GM19035 (cell line): ENCODE measurements around the gene SDK2.

Experiments used
- ATAC-seq: cut with Tn5 transposase; IDR thresholded peaks from one replicate; pipeline ENCODE4 v1.9.1; 2021; ENCODE audit not compliant: unreplicated experiment

SDK2 gene

DNA sequence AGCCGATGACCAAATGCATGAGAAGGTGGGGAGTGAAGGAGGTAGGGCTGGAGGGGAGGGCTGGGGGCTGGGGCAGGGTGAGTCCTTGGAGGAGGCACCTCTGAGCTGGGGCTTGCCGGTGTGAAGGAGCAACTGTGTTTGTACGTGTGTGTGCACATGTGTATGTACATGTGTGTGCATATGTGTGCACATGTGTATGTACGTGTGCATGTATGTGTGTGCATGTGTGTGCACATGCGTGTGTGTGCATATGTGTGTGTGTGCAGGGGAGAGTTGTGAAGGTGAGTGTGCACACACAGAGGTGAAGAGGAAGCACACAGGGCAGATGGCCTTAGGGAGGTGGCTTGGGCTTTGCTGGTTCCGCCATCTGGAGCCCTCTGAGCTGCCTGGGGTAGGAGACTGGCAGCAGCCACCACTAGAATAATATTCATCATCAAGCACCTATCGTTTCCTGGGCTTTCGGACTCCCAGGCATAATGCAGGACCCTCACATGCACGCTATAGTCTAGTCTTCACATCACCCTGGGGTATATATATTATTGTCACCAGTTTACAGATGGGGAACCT is 211.5 kb downstream of the SDK2 start:
- ATAC-seq: no peak

DNA sequence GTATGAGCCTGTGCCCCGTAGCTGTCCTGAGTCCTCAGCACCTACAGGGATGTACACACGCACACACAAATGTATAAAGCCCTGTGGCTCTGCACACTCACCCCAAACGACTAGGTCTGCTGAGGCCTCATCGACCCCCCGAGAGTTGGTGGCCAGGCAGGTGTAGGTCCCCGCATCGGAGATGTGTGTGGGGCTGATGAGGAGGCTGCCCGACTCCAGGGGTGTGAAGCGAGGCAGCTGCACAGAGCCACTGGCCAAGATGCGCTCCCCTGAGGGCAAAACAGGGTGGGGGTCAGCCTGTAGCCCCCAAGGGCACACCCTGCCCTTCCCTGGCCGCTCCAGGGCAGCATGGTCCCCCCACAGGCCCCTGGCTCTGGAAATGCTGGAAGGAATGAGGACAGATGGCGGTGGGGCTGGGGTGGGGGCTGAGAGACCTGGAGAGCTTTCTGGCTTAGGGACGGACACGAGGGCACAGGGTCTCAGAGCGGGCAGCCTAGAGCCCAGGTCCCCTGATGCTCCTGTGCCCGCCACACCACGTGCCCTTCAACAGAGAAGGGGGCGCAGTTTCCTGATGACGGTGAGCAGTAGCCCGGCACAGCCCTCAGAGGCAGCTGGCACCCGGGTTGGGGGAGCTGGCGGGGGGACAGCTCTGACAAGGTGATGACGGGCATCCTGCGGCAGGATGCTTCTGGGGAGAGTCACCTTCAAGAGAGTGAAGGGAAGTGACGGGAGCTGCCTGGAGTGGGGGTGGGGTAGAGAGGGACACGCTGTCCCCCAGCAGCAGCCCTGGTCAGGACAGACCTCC is 212.6 kb downstream of the SDK2 start:
- ATAC-seq: no peak

DNA sequence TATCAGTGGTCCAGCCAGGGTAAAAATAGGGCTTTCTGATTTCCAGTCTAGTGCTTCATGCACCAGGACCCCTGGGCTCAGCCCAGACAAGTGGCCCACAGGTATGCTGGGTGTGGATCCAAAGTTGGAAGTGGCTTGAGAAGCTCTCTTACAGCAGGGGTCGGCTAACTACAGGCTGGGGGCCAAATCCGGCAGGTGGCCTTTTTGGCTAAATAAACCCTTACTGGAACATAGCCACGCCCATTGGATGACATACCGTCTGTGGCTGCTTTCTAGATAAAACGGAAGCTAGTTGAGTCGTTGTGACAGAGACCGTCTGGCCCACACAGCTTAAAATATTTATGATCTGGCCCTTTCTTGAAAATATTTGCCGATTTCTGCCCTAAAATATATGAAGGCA is 213.4 kb downstream of the SDK2 start:
- no peak for ATAC-seq

DNA sequence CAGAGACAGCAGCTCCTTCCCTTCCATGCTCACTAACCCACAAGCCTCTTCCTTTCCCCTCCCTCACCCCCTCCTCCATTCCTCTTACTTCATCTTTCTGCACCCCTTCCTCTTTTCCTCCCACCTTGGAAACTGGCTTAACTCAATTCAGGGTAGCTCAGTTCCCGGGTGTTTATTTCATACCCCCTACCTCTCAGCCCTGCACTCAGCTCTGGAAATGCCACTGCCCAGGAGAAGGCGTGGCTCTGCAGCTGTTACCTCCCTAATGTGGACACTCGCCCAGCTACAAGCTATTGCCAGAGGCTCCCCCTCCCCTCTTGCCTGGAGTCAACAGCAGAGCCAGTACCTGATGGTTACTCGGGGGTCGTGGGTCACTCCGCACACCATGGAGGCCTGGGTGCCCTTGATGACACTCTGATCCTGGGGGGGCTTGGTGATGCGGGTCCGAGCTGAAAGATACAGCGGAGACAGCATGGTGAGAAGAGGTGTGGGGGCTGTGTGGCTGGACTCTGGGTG is 214.0 kb downstream of the SDK2 start:
- no peak for ATAC-seq

DNA sequence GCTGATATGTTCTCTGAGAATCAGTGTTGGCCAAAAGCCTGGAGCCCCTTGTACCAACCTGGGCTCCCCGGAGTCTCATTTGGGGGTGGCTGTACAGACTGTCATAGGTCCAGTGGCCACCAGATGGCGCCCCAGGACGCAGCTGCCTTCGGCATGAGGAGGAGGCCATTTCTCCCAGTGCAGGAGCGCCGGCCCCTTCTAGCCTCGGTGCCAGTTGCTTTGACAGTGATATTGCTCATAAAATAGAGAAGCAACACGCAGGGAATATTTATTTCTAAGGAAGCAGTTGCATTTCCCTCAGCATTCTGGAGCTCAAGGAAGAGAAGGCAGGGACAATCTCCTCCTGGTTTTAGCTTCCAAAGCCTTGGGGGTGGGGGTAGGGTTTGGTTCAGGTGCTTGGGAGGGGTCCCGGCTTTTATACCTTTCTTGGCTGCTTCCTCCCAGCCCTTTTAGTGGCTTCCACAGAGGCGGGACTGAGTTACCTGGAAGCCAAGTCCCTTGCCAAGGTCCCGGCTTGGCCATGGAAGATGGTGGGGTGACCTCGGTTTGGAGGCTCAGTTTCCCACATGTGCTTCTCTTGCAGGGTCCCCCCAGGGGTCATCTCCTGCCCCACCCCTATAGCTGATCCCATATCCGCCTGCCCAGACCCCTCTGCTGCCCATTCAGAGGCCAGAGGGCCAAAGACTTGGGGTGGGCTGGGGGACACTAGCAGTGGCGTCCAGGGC is 214.6 kb downstream of the SDK2 start:
- peak; percentile 65 for ATAC-seq

DNA sequence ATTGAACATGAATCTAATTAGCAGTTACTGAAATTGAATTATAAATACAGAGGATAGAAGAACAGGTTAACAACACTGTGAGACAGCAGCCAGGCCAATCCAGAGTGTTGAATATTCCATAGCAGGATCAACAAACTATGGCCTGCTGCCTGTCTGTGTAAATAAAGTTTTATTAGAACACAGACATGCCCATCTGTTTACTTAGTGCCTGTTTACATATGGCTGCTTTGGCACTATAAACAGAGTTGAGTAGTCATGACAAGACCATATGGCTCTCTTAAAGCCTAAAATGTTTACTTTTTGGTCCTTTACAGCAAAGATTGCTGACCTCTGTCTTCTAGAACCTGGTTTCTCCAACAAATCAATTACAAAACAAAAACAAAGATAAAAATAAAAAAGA is 217.0 kb downstream of the SDK2 start:
- ATAC-seq: no peak

DNA sequence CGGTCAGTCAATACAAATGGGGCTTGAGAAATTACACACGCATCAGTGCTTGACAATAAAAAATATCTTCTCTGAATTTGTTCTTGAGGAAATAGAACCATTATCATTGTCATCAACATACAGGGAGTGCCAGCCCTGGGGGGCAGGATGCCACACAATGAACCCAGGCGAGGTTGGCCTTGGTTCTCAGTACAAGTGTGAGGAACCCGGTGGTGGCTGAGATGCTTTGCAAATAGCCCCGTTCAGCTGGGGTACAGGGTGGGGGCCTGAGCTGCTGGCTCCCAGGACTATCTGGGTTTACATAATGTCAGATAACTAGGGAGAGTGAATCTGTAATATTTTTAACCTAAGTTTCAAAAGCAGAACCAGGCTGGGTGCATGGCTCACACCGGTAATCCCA is 219.7 kb downstream of the SDK2 start:
- ATAC-seq: no peak

DNA sequence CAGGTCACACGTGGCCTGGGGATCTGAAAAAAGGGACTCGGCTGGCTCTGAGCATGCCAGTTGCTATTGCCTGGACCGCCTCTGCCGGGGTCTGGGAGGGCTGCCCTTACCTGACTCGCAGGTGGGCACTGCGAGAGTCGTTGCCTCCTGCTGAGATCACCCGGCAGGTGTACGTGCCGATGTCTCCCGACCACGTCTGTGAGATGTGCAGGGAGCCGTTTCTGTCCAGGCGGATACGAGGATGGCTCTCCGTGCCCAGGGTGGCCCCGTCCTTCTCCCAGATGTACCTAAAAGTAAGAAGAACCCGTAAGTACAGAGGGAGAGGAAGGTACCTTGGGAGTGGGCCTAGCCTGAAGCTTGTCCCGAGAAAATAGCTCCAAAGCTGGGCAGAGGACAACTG is 220.4 kb downstream of the SDK2 start:
- no peak for ATAC-seq

DNA sequence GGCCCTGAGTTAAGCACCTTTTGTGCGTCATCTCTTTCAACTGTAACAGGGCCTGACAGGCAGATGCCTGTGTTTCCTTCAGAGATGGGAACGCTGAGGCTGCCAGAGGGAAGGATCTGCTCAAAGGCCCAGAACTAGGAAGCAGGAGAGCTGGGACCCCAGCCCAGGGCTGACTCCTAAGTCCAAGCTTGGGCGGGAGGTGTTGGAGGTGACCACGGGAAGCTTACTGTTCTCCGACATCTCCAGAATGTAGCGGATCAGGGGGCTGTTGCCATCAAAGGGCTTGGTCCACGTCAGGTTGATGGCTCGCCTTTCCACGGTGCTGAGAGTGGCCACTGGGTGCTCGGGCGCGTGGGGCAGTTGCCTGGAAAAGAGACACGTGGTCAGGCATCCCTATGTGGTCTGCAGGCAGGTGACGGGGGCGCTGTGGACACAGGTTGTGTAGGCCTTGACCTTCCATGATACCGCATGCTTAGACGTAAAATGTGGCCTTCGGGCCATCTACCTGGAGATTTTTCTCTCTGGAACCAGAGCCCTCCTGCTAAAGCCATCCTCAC is 221.0 kb downstream of the SDK2 start:
- ATAC-seq: no peak

DNA sequence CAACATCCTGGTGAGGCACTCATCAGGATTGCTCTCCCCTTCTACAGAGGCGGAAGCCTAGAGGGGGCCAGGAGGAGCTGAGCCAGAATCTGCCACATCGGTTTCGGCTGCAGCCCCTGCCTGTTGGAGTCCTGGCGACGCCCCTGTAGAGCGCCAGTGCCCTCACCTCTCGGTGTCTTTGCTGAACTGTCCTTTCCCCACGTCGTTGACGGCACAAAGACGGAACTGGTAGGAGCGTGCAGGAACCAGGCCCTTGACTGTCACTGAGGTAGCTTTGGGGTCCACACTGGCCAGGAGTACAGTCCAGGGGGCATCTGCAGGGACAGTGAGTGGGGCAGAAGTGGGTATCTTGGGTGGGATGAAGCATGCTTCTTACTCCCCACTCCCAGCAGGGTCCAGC is 222.1 kb downstream of the SDK2 start:
- ATAC-seq: no peak

DNA sequence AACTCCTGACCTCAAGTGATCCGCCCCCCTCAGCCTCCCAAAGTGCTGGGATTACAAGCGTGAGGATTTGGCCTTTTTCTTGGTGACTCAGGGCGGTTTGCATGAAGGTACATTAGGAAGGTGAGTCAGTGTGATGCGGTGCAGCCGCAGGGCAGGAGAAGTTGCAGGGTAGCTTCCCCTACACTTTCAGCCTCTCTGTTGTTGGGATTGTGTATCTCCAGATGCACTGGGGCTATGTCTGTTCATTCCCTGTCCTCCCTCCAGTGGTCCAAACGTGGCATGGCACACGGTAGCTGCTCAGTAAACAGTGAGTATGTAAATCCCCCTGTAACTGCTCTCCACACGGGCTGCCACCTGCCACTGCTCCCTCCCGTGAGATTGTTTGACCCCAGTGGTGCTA is 223.3 kb downstream of the SDK2 start:
- ATAC-seq: no peak

DNA sequence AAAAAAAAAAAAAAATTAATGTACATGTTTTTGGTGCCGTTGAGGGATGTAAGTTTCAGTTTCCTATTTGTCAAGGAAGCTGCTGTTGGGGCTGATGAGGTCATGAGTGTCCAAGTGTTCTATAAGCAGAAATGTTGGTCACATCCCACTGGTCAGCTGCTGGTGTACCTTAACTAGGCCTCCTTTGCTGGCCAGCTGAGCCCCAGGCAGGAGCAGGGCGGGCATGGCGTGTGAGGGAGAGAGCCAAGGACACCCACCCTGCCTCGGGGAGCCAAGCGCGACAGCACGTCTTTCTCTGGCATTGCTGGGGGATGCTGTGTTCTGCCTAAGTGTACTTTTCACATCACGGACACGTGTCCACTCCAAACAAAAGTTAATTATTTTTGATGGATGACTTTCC is 224.4 kb downstream of the SDK2 start:
- ATAC-seq: no peak

DNA sequence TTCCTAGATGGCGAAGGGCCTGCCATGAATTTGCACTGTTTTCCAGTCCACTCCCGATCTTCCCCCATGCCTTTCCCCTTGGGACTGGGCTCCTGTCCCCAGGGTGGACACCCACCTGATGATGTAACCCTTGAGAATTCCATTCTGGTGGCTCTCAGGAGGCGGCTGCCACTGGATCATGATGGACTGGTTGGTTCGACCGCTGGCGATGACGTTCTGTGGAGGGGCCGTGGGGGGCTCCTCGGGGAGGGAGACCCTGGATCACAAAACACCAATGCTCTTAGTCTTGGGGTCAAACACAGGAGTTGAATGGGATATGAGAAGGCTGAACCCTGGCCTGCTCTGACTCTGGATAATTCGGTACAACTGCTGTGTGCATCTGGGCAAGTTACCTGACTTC is 225.2 kb downstream of the SDK2 start:
- no peak for ATAC-seq

DNA sequence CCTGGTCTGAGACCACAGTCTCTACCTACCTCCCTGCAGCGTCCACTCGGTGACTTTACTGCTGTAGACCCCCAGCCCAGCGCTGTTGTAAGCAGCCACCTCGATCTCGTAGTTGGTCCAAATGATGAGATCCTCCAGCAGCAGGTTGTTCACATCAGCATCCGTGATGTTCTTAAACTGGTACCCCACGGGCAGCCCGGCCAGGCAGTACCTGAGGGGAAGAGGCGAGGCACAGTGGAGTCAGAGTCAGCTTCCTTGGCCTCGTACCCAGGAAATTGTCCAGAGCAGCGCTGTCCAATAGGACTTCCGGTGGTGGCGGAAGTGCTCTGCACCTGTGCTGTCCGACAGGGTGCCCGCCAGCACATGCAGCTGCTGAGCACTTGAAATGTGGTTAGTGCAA is 228.5 kb downstream of the SDK2 start:
- no peak for ATAC-seq

DNA sequence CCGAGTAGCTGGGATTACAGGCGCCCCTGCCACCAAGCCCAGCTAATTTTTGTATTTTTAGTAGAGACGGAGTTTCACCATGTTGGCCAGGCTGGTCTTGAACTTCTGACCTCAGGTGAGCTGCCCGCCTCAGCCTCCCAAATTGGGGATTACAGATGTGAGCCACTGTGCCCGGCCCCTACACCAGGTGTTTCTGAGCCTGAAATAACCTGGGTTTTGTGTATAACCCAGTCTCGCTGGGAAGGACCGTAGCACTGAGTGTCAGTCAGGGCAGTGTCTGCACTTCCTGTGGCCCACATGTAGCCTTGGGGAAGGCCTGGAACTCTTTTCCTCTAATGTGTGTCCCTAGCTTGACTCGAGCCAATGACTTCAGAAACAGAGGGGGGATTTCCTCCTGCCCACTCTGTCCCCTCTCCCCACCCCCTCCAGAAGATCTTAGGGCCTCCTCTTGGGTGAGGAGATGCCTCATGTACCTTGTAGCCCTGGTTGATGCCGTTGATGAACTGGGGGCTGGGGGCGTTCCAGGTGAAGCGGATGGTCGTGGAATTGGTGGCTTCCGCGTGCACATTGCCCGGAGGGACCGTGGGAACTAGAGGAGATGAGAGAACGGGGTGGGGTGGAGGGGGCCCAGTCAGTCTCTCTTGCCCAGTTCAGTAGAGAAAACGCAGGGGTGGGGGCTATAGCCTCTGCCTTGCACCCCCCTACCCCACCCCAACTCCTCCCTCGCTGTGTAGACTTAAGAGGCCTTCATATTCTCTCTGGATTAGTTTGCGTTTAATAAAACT is 229.9 kb downstream of the SDK2 start:
- ATAC-seq: no peak

DNA sequence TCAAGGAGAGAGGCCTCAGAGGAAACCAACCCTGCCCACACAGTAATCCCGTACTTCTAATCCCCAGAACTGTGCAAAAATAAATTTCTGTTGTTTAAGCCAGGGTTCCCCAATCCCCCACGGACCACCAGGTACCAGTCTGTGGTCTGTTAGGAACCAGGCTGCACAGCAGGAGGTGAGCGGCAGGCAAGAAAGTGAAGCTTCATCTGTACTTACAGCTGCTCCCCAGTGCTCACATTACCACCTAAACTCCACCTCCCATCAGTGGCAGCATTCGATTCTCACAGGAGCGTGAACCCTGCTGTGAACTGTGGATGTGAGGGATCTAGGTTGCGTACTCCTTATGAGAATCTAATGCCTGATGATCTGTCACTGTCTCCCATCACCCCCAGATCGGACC is 231.3 kb downstream of the SDK2 start:
- ATAC-seq: no peak

DNA sequence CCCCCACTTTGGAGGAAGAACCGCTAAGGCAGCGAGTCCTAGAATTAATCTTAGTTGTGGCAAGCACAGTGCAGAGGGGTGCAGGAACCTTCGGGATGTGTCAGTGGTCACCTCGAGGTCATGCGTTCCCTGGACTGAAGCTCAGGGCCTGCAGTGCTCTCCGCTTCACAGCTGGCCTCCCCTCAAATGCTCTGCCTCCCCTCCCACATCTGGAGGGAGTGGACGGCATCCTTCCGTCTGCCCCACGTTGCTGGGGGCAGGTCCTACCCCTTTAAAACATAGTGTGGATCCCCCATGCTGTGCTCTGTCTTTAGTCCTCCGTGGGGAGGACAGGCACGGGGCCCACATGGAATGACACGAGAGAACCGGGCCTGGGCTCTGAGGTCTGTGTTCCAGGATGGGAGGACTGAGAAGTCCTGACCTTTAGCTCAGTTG is 232.9 kb downstream of the SDK2 start:
- ATAC-seq: no peak

DNA sequence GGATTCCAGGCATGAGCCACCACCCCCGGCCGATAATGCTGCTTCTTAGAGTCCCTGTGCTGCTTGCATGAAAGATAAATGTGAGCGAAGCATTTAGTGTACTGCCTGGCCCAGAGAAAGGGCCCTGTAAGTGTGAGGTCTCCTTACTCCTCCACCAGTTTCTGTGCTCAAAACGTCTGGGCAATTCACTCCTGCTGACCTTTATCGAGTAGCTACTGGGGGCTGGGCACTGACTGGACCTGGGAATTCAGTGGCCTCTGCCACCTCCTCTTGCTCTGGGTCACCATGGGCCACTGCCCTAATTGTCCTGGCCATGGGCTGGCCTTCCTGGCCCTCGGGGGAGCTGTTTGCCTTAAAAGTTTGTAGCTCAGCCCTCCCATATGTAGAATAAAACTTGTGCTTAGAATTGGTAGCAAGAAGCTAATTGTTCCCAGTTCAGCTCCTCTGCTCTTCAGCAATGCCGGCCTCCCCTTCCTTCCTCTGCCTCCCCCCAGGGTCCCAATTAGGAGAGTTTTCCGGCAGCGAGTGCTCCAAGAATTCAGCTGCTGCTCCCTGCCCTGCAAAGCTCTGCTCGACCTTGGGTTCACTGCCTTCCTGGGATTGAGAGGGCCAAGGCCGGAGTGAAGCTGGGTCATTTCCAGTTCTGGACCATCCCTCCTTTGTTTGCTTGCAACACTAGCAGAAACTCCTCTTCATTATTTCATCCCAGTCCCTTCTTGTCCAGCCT is 233.5 kb downstream of the SDK2 start:
- ATAC-seq: no peak

DNA sequence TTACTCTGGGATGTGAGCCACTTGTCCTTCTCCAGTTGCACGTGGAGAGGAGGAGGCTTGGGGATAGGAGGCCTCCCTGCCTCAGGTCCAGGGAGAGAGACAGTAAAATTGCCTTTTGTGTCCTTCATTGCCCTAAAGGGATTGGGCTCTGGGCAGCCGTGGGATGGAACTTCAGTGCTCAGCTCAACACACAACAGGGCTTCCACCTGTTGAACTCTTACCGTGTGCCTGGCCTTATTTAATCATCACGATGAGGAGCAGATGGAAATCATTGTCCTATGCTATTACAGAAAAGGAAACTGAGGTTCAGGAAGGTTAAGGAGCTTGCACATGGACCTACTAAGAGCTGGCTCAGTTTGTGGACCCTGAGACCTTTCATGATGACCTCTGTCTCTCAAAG is 240.0 kb downstream of the SDK2 start:
- no peak for ATAC-seq

DNA sequence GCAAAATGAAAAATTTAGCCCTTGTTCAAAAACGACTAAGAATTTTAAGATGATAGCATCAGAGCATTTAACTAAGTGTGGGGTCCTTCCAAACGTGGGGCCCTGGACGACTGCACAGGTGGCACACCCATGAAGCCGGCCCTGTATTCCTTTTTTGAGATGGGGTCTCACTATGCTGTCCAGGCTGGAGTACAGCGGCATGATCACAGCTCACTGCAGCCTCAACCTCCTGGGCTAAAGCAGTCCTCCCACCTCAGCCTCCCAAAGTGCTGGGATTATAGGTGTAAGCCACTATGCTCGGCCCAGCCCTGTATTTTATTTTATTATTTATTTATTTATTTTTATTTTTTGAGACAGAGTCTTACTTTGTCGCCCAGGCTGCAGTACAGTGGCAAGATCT is 241.8 kb downstream of the SDK2 start:
- ATAC-seq: no peak
